Esophagus squamous epithelium (tissue), 5 donors: ENCODE data around the gene WDR1. TPM values are rescaled to one million over a fixed set of nuclear protein-coding genes. Genes with fewer than 3 reads are reported as not detected.

Experiments used
- DNase-seq: peaks from one replicate; lab custom pipeline; 2025; lab: John Stamatoyannopoulos, UW
- H3K27ac ChIP-seq, 4 donors: fragments of 200-600 bp; sonication (generic); one replicate each; pipeline ENCODE4 v1.5.1; 2016 to 2019; ENCODE audit warnings: mild to moderate bottlenecking in 1 of 4
- H3K27me3 ChIP-seq, 4 donors: fragments of 200-600 bp; sonication (generic); 1 replicate in 3 of 4; 2 replicates in 1 of 4; pipeline versions ENCODE4 v1.5.1 to v1.6.0; 2017 to 2021; ENCODE audit warnings: antibody characterized with exemption in 1 of 4
- H3K36me3 ChIP-seq, 3 donors: fragments of 200-600 bp; sonication (generic); one replicate each; pipeline ENCODE4 v1.5.1; 2016 to 2019
- H3K4me1 ChIP-seq, 3 donors: fragments of 200-600 bp; sonication (generic); one replicate each; pipeline ENCODE4 v1.5.1; 2017 to 2019
- H3K4me3 ChIP-seq, 4 donors: fragments of 200-600 bp; sonication (generic); 1 replicate in 3 of 4; 2 replicates in 1 of 4; pipeline ENCODE4 v1.5.1; 2016 to 2019; ENCODE audit warnings: mild to moderate bottlenecking in 2 of 4, moderate library complexity in 1 of 4
- H3K9me3 ChIP-seq, 3 donors: fragments of 200-600 bp; sonication (generic); one replicate each; pipeline ENCODE4 v1.5.1; 2016 to 2019
- POLR2A ChIP-seq, 4 donors: fragments of 450-650 bp; IDR thresholded peaks; one replicate each; pipeline ENCODE4 v1.6.1; 2017; ENCODE audit warnings: antibody characterized with exemption in 4 of 4, mild to moderate bottlenecking in 4 of 4, moderate library complexity in 3 of 4
- WGBS, 2 donors: methylation state at CpG; one replicate each; pipeline ENCODE4 v1.1.5; 2018; 5-methylcytosine and 5-hydroxymethylcytosine counted together
- intact Hi-C: fragments of 100-400 bp; cut with DNase I; formaldehyde crosslinking; loops from one replicate; pipeline ENCODE4 v1.15.0; 2022
- total RNA-seq, 4 donors: library from RNA; depleted of rRNA; stranded (reverse); fragments of >200 nt; gene quantifications; one replicate each; pipeline ENCODE4 v1.1.0, GENCODE V29; 2016
- TF ChIP-seq, protein P1 (sequence below), 6 experiments: fragments of 450-650 bp in 4 of 6; fragments of 200-600 bp in 2 of 6; sonication (generic) in 2 of 6; IDR thresholded peaks; one replicate each; pipeline ENCODE4 v1.5.1; 2016 to 2019; ENCODE audit warnings: antibody characterized with exemption in 6 of 6, mild to moderate bottlenecking in 4 of 6, moderate library complexity in 4 of 6
- donor health status: DM: yes; HTN: yes; CAD: no.

Gene WDR1
- total RNA-seq, 4 donors from 2014 or later = 131 to 203 (median 171) TPM

- no peak for TF ChIP-seq POLR2A (IDR thresholded peaks at IDR 0.05)
- TF ChIP-seq, protein P1, sequence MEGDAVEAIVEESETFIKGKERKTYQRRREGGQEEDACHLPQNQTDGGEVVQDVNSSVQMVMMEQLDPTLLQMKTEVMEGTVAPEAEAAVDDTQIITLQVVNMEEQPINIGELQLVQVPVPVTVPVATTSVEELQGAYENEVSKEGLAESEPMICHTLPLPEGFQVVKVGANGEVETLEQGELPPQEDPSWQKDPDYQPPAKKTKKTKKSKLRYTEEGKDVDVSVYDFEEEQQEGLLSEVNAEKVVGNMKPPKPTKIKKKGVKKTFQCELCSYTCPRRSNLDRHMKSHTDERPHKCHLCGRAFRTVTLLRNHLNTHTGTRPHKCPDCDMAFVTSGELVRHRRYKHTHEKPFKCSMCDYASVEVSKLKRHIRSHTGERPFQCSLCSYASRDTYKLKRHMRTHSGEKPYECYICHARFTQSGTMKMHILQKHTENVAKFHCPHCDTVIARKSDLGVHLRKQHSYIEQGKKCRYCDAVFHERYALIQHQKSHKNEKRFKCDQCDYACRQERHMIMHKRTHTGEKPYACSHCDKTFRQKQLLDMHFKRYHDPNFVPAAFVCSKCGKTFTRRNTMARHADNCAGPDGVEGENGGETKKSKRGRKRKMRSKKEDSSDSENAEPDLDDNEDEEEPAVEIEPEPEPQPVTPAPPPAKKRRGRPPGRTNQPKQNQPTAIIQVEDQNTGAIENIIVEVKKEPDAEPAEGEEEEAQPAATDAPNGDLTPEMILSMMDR (IDR thresholded peaks at IDR 0.05) = peak; percentile 43 to 82 (median 74)
- H3K36me3 ChIP-seq = no peaks in the 10 kb centered on the region
- H3K4me1 ChIP-seq = peaks cover 0 to 12% (median 0%) of the 10 kb centered on the region in 3 donors
- no peak for DNase-seq
- no peaks in the 10 kb centered on the region for H3K9me3 ChIP-seq
- no peak overlapping the region for H3K27ac ChIP-seq
- intact Hi-C loops = loop anchor here (10.0 kb wide), 1 partner anchor 387 kb away; no protein-coding TSS in a partner anchor
- no peak overlapping the region for H3K4me3 ChIP-seq
- 31 to 39% methylated on average over 5 of the region's 8 CpGs for WGBS, 2 donors
- peaks cover 0 to 22% (median 0%) of the 10 kb centered on the region in 4 donors for H3K27me3 ChIP-seq
Observed at GRCh38 chr4:10157478-10158332, 41.1 kb upstream of the WDR1 start.

GRCh38 chr4:10154241-10154640 lies 37.6 kb upstream of the WDR1 start:
- no peak overlapping the region for H3K4me3 ChIP-seq
- no peaks in the 10 kb centered on the region for H3K36me3 ChIP-seq
- intact Hi-C loops = loop anchor here (10.0 kb wide), 1 partner anchor 391 kb away; no protein-coding TSS in a partner anchor
- peaks cover 0 to 21% (median 0%) of the 10 kb centered on the region in 4 donors for H3K27me3 ChIP-seq
- peaks cover 0 to 12% (median 0%) of the 10 kb centered on the region in 3 donors for H3K4me1 ChIP-seq
- no peak overlapping the region for H3K27ac ChIP-seq
- DNase-seq = no peak
- H3K9me3 ChIP-seq = no peaks in the 10 kb centered on the region
- no peak for TF ChIP-seq POLR2A (IDR thresholded peaks at IDR 0.05)
- TF ChIP-seq, protein P1 (IDR thresholded peaks at IDR 0.05) = no peak
- WGBS, 2 donors = 91% methylated on average over 3 of the region's 3 CpGs; no CpG with 5 or more reads in 1 of the 2 donors

- 86 to 100% methylated on average over 1 of the region's 1 CpG for WGBS, 2 donors
- Histone ChIP-seq H3K27ac (no peak overlapping the region), H3K27me3 (peaks cover 0 to 16% (median 0%) of the 10 kb centered on the region in 4 donors), H3K4me3 (no peak overlapping the region), H3K4me1 (peaks cover 0 to 7% (median 0%) of the 10 kb centered on the region in 3 donors), H3K36me3 (no peaks in the 10 kb centered on the region), H3K9me3 (no peaks in the 10 kb centered on the region)
- TF ChIP-seq, protein P1 (IDR thresholded peaks at IDR 0.05) = no peak
- no peak for TF ChIP-seq POLR2A (IDR thresholded peaks at IDR 0.05)
- no peak for DNase-seq
- intact Hi-C loops = loop anchor here (10.0 kb wide), 1 partner anchor 392 kb away; no protein-coding TSS in a partner anchor
Observed at GRCh38 chr4:10153161-10153560, 36.6 kb upstream of the WDR1 start.

- peaks cover 0 to 13% (median 0%) of the 10 kb centered on the region in 4 donors for H3K27me3 ChIP-seq
- H3K9me3 ChIP-seq = no peaks in the 10 kb centered on the region
- no peaks in the 10 kb centered on the region for H3K4me1 ChIP-seq
Observed at GRCh38 chr4:10151182-10151581, 34.6 kb upstream of the WDR1 start.

More at GRCh38 chr4:10151182-10151581, 34.6 kb upstream of the WDR1 start:
- TF ChIP-seq POLR2A (IDR thresholded peaks at IDR 0.05) = no peak
- TF ChIP-seq, protein P1 (IDR thresholded peaks at IDR 0.05) = no peak
- no peak for DNase-seq
- H3K4me3 ChIP-seq = no peak overlapping the region
- no peaks in the 10 kb centered on the region for H3K36me3 ChIP-seq
- 76 to 84% methylated on average over 3 to 5 of the region's 5 CpGs for WGBS, 2 donors
- intact Hi-C loops = loop anchor here (10.0 kb wide), 1 partner anchor 394 kb away; no protein-coding TSS in a partner anchor
- no peak overlapping the region for H3K27ac ChIP-seq
